Aorta (tissue), 5 donors: ENCODE results near the gene SLCO1B3. TPM values are rescaled to one million over a fixed set of nuclear protein-coding genes. Genes with fewer than 3 reads are reported as not detected.

Experiments used
- ATAC-seq: fragments of 200-7000 bp; cut with Tn5 transposase; one replicate; pipeline ENCODE4 v1.9.1; 2022; ENCODE audit warnings: moderate library complexity; ENCODE audit not compliant: low FRiP score
- DNase-seq, 2 donors: peaks; one replicate each; pipeline ENCODE4 v3.0.0-alpha.2; 2020
- H3K27ac ChIP-seq, 2 donors: one replicate each; pipeline ENCODE4 v1.5.1; 2013; ENCODE audit warnings: low read length in 2 of 2, mild to moderate bottlenecking in 2 of 2, moderate library complexity in 2 of 2, control low read depth in 1 of 2, inconsistent platforms in 1 of 2, low read depth in 1 of 2
- H3K27me3 ChIP-seq, 2 donors: one replicate each; pipeline ENCODE4 v1.6.1; 2013; ENCODE audit warnings: control low read depth in 1 of 2, low read length in 1 of 2, mild to moderate bottlenecking in 1 of 2, moderate library complexity in 1 of 2; ENCODE audit not compliant: insufficient read depth in 2 of 2, control insufficient read depth in 1 of 2
- H3K36me3 ChIP-seq, 2 donors: one replicate each; pipeline ENCODE4 v1.6.1; 2013; ENCODE audit warnings: control low read depth in 1 of 2, low read length in 1 of 2, mild to moderate bottlenecking in 1 of 2; ENCODE audit not compliant: insufficient read depth in 2 of 2, control insufficient read depth in 1 of 2
- H3K4me1 ChIP-seq, 2 donors: one replicate each; pipeline ENCODE4 v1.6.1; 2013; ENCODE audit warnings: low read length in 2 of 2, control low read depth in 1 of 2, mild to moderate bottlenecking in 1 of 2, moderate library complexity in 1 of 2; ENCODE audit not compliant: insufficient read depth in 2 of 2, control insufficient read depth in 1 of 2
- H3K4me3 ChIP-seq, 2 donors: one replicate each; pipeline ENCODE4 v1.5.1; 2013; ENCODE audit warnings: low read length in 2 of 2, control low read depth in 1 of 2, mild to moderate bottlenecking in 1 of 2
- H3K9me3 ChIP-seq: one replicate; pipeline ENCODE4 v1.6.1; 2013; ENCODE audit warnings: mild to moderate bottlenecking, low read length; ENCODE audit not compliant: control insufficient read depth
- WGBS, 2 donors: extraction: QIAGEN DNeasy Blood & Tissue Kit; methylation state at CpG; one replicate each; pipeline ENCODE4 v1.1.7; 2013; 5-methylcytosine and 5-hydroxymethylcytosine counted together
- intact Hi-C, 2 donors: fragments of 100-400 bp; cut with DNase I; formaldehyde crosslinking; loops; one replicate each; pipeline versions ENCODE4 v1.14.2 to v1.15.0; 2022
- polyA plus RNA-seq, 2 donors: library from polyadenylated mRNA; stranded (reverse); fragments of 200-250 nt; gene quantifications; one replicate each; pipeline ENCODE4 v1.2.3, GENCODE V29; 2013
- total RNA-seq, 2 donors: library from RNA; stranded (reverse); fragmentation: NEBNext Ultra II Directional; extraction: Animal tissue kit (Norgen Biotek cat#: 25700); gene quantifications; one replicate each; pipeline ENCODE4 v1.2.1, GENCODE V29; 2021
- donor health status: healthy with polysubstance abuse.
- donor health status: Bipolar disorder and iron deficiency.
- donor health status: DM: no; HTN: no; CAD: no.
- donor health status: DM: no; HTN: no; CAD: no.
- donor health status: DM: yes; HTN: yes; CAD: no.

The SLCO1B3 gene
- total and polyA plus RNA-seq, 4 donors: 0.13 TPM; not detected in 3

DNA sequence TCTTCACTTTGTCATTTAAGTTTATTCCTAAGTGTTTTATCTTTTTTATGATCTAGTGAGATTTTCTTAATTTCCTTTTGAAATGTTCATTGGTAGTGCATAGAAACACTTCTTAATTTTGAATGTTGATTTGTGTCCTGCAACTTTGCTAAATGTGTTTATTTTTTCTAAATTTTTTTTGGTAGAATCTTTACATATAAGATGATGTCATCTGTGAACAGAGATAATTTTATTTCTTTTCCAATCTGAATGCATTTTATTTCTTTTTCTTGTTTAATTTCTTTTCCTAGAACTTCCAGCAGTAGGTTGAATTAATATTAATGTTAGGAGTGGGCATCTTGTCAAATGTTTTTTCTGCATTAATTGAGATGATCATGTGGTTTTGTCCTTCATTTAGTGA is 42.1 kb downstream of the SLCO1B3 start:
- DNase-seq: no peak
- Histone ChIP-seq H3K4me1 (no peaks in the 10 kb centered on the region), H3K4me3 (no peak overlapping the region), H3K27ac (no peak overlapping the region), H3K9me3 (peaks cover 1% of the 10 kb centered on the region), H3K27me3 (no peaks in the 10 kb centered on the region), H3K36me3 (no peaks in the 10 kb centered on the region)
- intact Hi-C loops: no loop called here
- no peak for ATAC-seq

DNA sequence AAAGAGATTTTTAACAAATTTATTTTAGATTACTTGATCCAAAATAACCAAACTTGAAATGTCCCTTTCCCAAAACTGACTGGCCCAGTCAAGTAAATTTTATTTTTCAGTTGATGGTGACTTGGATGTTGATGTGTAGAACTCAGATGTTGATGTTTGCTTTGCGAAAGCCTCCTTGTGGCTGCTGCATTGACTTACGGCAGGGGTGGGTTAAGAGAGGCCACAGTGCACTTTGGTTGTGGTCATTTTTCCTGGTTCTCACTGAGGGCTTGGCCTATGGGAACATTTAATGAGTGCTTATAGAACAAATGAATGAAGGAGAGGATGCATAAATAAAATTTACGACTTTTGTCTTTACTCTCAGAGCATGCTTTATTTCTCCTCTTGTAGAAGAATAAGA is 52.6 kb downstream of the SLCO1B3 start:
- ATAC-seq (no peak), DNase-seq (no peak)
- Histone ChIP-seq H3K36me3 (no peaks in the 10 kb centered on the region), H3K27me3 (no peaks in the 10 kb centered on the region), H3K4me3 (no peak overlapping the region), H3K27ac (no peak overlapping the region), H3K4me1 (no peaks in the 10 kb centered on the region), H3K9me3 (no peaks in the 10 kb centered on the region)
- intact Hi-C loops: no loop called here
- WGBS, 2 donors: 90 to 92% methylated on average over 3 of the region's 3 CpGs

DNA sequence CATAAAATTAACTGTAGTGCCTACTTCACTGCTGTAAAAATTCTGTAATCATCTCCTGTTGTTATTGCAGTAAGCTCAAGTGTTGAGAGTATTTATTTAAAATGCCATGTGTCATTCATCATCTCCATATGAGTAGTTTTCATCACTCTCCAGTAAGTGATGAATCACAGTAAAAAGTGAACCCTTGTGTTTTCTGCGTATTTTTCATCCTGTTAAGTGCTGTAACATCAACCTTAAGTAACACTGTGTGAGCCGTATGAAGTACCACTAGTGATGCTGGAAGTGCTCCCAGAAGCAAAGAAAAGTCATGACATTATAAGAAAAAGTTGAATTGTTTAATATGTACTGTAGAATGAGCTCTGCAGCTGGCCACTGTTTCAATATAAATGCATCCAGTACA is 55.4 kb downstream of the SLCO1B3 start:
- Histone ChIP-seq H3K4me1 (no peaks in the 10 kb centered on the region), H3K4me3 (no peak overlapping the region), H3K27me3 (no peaks in the 10 kb centered on the region), H3K36me3 (no peaks in the 10 kb centered on the region), H3K27ac (no peak overlapping the region), H3K9me3 (no peaks in the 10 kb centered on the region)
- 9 to 14% methylated on average over 2 of the region's 2 CpGs for WGBS, 2 donors
- DNase-seq (no peak), ATAC-seq (no peak)
- intact Hi-C loops: no loop called here

DNA sequence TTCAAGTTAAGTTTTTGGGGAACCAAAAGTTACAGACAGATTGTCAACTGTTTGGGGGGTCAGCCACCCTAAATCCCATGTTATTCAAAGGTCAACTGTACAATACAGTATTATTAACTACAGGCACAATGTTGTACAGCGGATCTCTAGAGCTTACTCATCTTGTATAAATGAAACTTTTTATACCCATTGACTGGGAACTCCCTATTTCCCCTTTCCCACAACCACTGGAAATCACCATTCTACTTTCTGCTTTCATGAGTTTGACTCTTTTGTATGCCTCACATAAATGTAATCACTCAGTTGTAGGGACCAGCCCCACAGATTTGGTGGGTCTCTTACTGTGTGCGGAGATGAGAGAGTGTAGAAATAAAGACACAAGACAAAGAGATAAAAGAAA is 57.8 kb downstream of the SLCO1B3 start:
- H3K4me3 ChIP-seq: no peak overlapping the region
- no peaks in the 10 kb centered on the region for H3K36me3 ChIP-seq
- ATAC-seq: no peak
- no peak for DNase-seq
- no peaks in the 10 kb centered on the region for H3K9me3 ChIP-seq
- 95 to 98% methylated on average over 2 of the region's 2 CpGs for WGBS, 2 donors
- H3K4me1 ChIP-seq: no peaks in the 10 kb centered on the region
- no peak overlapping the region for H3K27ac ChIP-seq
- H3K27me3 ChIP-seq: no peaks in the 10 kb centered on the region
- intact Hi-C loops: no loop called here

DNA sequence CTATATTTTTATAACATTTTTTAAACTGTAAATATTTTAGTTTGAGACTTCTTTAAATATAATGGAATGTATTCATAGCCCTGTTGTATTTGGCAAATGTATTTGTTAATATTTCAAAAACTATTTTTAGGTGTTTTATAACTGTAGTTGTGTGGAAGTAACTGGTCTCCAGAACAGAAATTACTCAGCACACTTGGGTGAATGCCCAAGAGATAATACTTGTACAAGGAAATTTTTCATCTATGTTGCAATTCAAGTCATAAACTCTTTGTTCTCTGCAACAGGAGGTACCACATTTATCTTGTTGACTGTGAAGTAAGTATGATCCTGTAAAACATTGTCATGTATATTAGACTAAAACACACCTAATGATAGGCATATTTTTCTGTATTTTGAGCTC is 72.8 kb downstream of the SLCO1B3 start:
- Histone ChIP-seq H3K27me3 (no peaks in the 10 kb centered on the region), H3K27ac (no peak overlapping the region), H3K36me3 (no peaks in the 10 kb centered on the region), H3K9me3 (no peaks in the 10 kb centered on the region), H3K4me3 (no peak overlapping the region), H3K4me1 (no peaks in the 10 kb centered on the region)
- peak in 1 of 2 donors; percentile 53 for DNase-seq
- intact Hi-C loops: no loop called here
- ATAC-seq: peak; percentile 83

DNA sequence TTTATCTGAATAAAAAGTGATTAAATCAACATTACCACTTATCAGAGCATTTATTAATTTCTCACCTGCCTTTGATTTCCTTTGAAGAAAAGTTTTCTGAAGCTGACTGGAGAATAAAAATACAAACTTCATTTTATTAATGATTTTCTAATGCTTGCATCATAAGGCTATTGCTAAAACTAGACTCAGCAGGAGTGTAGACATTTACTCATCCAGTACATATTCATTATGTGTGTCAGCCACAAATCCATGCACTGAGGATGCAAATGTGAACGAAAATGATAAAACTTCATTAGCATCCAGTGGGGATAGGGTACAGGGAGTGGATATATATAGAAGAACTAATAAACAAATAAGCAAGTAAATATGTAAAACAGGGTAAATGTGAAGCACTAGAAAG is 74.6 kb downstream of the SLCO1B3 start:
- Histone ChIP-seq H3K4me1 (no peaks in the 10 kb centered on the region), H3K27me3 (no peaks in the 10 kb centered on the region), H3K4me3 (no peak overlapping the region), H3K9me3 (no peaks in the 10 kb centered on the region), H3K27ac (no peak overlapping the region), H3K36me3 (no peaks in the 10 kb centered on the region)
- ATAC-seq (no peak), DNase-seq (no peak)
- intact Hi-C loops: no loop called here
- WGBS, 2 donors: 77 to 80% methylated on average over 1 of the region's 1 CpG

DNA sequence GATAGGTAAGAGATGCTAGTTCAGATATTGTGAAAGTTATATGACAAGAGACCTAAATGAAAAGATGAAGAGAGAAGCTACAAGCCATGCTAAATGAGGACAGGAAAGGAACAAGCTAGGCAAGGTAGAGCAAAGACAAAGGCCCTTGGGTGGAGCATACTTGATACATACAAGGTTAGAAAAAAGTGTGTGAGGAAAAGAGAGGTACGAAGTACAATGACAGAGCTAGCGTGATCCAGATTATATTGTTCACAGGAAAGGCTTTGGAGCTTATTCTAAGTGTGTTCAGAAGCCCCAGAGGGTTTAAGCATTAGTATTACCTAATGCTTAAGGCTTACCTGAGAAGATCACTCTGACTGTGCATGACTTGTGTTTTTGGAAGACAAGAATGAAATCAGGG is 75.0 kb downstream of the SLCO1B3 start:
- no peaks in the 10 kb centered on the region for H3K36me3 ChIP-seq
- H3K9me3 ChIP-seq: no peaks in the 10 kb centered on the region
- H3K27ac ChIP-seq: no peak overlapping the region
- ATAC-seq (no peak), DNase-seq (no peak)
- H3K27me3 ChIP-seq: no peaks in the 10 kb centered on the region
- 94 to 95% methylated on average over 2 of the region's 2 CpGs for WGBS, 2 donors
- H3K4me1 ChIP-seq: no peaks in the 10 kb centered on the region
- intact Hi-C loops: no loop called here
- H3K4me3 ChIP-seq: no peak overlapping the region

DNA sequence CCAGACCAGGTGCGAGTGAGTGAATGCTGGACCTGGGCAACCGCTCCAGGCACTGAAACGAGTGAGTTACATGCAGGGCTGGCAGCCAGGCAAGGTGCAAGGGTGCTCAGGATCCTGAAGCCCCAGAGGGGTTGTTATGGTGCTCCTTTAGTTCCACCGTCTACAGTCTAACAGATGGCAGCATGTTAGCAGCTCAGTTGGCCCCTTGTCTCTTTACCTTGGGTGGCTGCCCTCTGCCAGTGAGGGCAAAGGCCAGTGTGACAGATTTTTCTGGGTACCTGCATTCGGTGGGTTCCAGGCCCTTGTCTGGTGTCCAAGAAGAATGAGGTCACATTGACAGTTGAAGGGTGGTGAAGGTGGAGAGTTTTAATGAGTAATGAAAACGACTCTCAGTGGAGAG is 106.8 kb downstream of the SLCO1B3 start:
- Histone ChIP-seq H3K4me1 (no peaks in the 10 kb centered on the region), H3K27me3 (no peaks in the 10 kb centered on the region), H3K4me3 (no peak overlapping the region), H3K36me3 (no peaks in the 10 kb centered on the region), H3K27ac (no peak overlapping the region), H3K9me3 (no peaks in the 10 kb centered on the region)
- 76 to 92% methylated on average over 6 of the region's 6 CpGs for WGBS, 2 donors
- intact Hi-C loops: no loop called here
- DNase-seq (no peak), ATAC-seq (no peak)

DNA sequence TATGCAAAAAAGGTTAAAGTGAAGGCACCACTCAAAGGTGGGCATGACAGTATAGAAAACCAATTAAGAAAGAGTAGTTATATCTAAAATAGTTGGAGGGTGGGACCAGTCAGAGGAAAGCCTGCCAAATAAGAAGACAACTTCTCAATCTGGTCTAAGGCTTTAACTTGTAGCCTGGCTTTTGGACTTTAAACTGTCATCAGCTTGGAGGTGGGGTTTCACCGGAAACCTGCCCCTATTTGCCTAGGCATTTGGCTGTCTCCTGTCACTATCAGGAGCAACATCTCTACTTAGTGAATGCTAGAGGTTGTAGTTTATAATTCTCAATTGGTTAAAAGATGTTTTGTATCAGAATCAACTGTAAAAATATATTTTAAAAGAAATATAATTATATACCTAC is 107.3 kb downstream of the SLCO1B3 start:
- no peak for DNase-seq
- Histone ChIP-seq H3K36me3 (no peaks in the 10 kb centered on the region), H3K27ac (no peak overlapping the region), H3K4me1 (no peaks in the 10 kb centered on the region), H3K4me3 (no peak overlapping the region), H3K27me3 (no peaks in the 10 kb centered on the region), H3K9me3 (no peaks in the 10 kb centered on the region)
- ATAC-seq: no peak
- WGBS, 2 donors: 89 to 91% methylated on average over 1 of the region's 1 CpG
- intact Hi-C loops: no loop called here
